HCT116 (cell line): Measurements from ENCODE around the gene CNDP2. TPM values are rescaled to one million over a fixed set of nuclear protein-coding genes. Genes with fewer than 3 reads are reported as not detected.

Experiments
- ATAC-seq: fragments of 200-7000 bp; cut with Tn5 transposase; 2 replicates; pipeline ENCODE4 v1.9.1; 2020; ENCODE audit warnings: mild to moderate bottlenecking, moderate library complexity
- BruUV-seq: library from RNA; stranded (reverse); fragments of 400-500 nt; replicated peaks from 2 replicates; lab custom pipeline; 2021; lab: Mats Ljungman, UMichigan
- CTCF ChIA-PET: fragments of 300-600 bp; sonication (Branson Sonifier 250); formaldehyde crosslinking; loops from one replicate; lab custom pipeline; 2021; ENCODE audit warnings: antibody characterized with exemption; lab: Charles Lee
- POLR2A ChIA-PET: fragments of 300-600, 350-600 bp; sonication (Branson Sonifier 250); formaldehyde crosslinking; loops from one replicate; lab custom pipeline; 2021; ENCODE audit warnings: antibody characterized with exemption; lab: Charles Lee
- RAD21 ChIA-PET, 2 experiments: fragments of 300-600 bp; sonication (Branson Sonifier 250); formaldehyde crosslinking; loops; one replicate each; lab custom pipeline; 2023; ENCODE audit warnings: low total read pairs in 2 of 2; ENCODE audit not compliant: uncharacterized antibody in 2 of 2, unreplicated experiment in 2 of 2, low non-redundant PET in 1 of 2; lab: Charles Lee
- DNase-seq: peaks from one replicate; pipeline ENCODE4 v3.0.0-alpha.2; 2010; ENCODE audit warnings: low read depth, low spot score
- H2AFZ ChIP-seq: fragments of 200-600 bp; shearing (Covaris generic), sonication (generic); 2 replicates; pipeline ENCODE4 v1.6.1; 2017; ENCODE audit warnings: low read depth, mixed run types, mixed read lengths, antibody characterized with exemption, low read length; ENCODE audit not compliant: poor library complexity, severe bottlenecking
- H3K27ac ChIP-seq: 2 replicates; pipeline ENCODE4 v1.5.1; 2012; ENCODE audit warnings: low read depth, low read length
- H3K27me3 ChIP-seq: fragments of 200-600 bp; sonication (generic); 2 replicates; pipeline ENCODE4 v1.6.1; 2016; ENCODE audit warnings: mixed run types, low read length, mixed read lengths; ENCODE audit not compliant: insufficient read depth
- H3K36me3 ChIP-seq, 2 experiments: fragments of 200-500 bp in 1 of 2; fragments of 200-600 bp in 1 of 2; sonication (Bioruptor generic) in 1 of 2; sonication (generic) in 1 of 2; 2 replicates each; pipeline versions ENCODE4 v1.5.1 to v1.6.1; 2014 to 2016; ENCODE audit warnings: low read length in 2 of 2, inconsistent platforms in 1 of 2, mixed read lengths in 1 of 2, mixed run types in 1 of 2; ENCODE audit not compliant: insufficient read depth in 2 of 2, control insufficient read depth in 1 of 2
- H3K4me1 ChIP-seq, 2 experiments: fragments of 200-600 bp in 1 of 2; sonication (generic) in 1 of 2; 2 replicates each; pipeline versions ENCODE4 v1.5.1 to v1.6.1; 2012 to 2017; ENCODE audit warnings: low read length in 2 of 2, inconsistent platforms in 1 of 2, mild to moderate bottlenecking in 1 of 2, mixed read lengths in 1 of 2, mixed run types in 1 of 2, moderate library complexity in 1 of 2; ENCODE audit not compliant: insufficient read depth in 2 of 2, control insufficient read depth in 1 of 2
- H3K4me2 ChIP-seq: fragments of 200-600 bp; sonication (generic); 2 replicates; pipeline ENCODE4 v1.6.1; 2017; ENCODE audit warnings: mixed run types, low read length, mixed read lengths
- H3K4me3 ChIP-seq, 2 experiments: fragments of 200-600 bp in 1 of 2; sonication (generic) in 1 of 2; replicated peaks in 1 of 2; 2 replicates each; pipeline ENCODE4 v1.5.1; 2011 to 2016; ENCODE audit warnings: low read length in 2 of 2, control low read depth in 1 of 2, low read depth in 1 of 2, mild to moderate bottlenecking in 1 of 2, mixed read lengths in 1 of 2, mixed run types in 1 of 2
- H3K79me2 ChIP-seq: fragments of 200-600 bp; sonication (generic); 2 replicates; pipeline ENCODE4 v1.6.1; 2017; ENCODE audit warnings: mild to moderate bottlenecking, mixed run types, low read length, moderate library complexity, mixed read lengths; ENCODE audit not compliant: insufficient read depth
- H3K9ac ChIP-seq: fragments of 200-600 bp; sonication (generic); 2 replicates; pipeline ENCODE4 v1.6.1; 2016; ENCODE audit warnings: low read length, mixed read lengths
- H3K9me2 ChIP-seq: fragments of 200-600 bp; sonication (generic), shearing (Covaris generic); 2 replicates; pipeline ENCODE4 v1.6.1; 2017; ENCODE audit warnings: mixed run types, mild to moderate bottlenecking, moderate library complexity; ENCODE audit not compliant: insufficient read depth
- H3K9me3 ChIP-seq, 2 experiments: fragments of 200-500 bp in 1 of 2; fragments of 200-600 bp in 1 of 2; sonication (Bioruptor generic) in 1 of 2; sonication (generic) in 1 of 2; 2 replicates each; pipeline ENCODE4 v1.6.1; 2014 to 2017; ENCODE audit warnings: low read length in 2 of 2, mixed read lengths in 2 of 2, inconsistent platforms in 1 of 2, low read depth in 1 of 2, mild to moderate bottlenecking in 1 of 2, mixed run types in 1 of 2, moderate library complexity in 1 of 2; ENCODE audit not compliant: control insufficient read depth in 1 of 2, insufficient read depth in 1 of 2
- H4K20me1 ChIP-seq: fragments of 200-600 bp; sonication (generic), shearing (Covaris generic); 2 replicates; pipeline ENCODE4 v1.6.1; 2017; ENCODE audit warnings: mixed run types, mild to moderate bottlenecking, moderate library complexity; ENCODE audit not compliant: insufficient read depth
- CBX3 ChIP-seq: IDR thresholded peaks from 2 replicates; pipeline ENCODE4 v1.6.1; 2012; ENCODE audit warnings: low read depth
- CEBPB ChIP-seq: IDR thresholded peaks from 2 replicates; pipeline ENCODE4 v1.6.1; 2012; ENCODE audit warnings: low read depth
- ELF1 ChIP-seq: IDR thresholded peaks from 2 replicates; pipeline ENCODE4 v1.6.1; 2012; ENCODE audit warnings: low read depth, borderline replicate concordance
- FOSL1 ChIP-seq: IDR thresholded peaks from 2 replicates; pipeline ENCODE4 v1.6.1; 2012; ENCODE audit warnings: low read depth
- JUND ChIP-seq: IDR thresholded peaks from 2 replicates; pipeline ENCODE4 v1.6.1; 2012
- POLR2AphosphoS5 ChIP-seq: IDR thresholded peaks from 2 replicates; pipeline ENCODE4 v1.6.1; 2011; ENCODE audit warnings: mild to moderate bottlenecking, low read depth, low read length, moderate library complexity
- RAD21 ChIP-seq: IDR thresholded peaks from 2 replicates; pipeline ENCODE4 v1.6.1; 2012; ENCODE audit warnings: low read depth, mild to moderate bottlenecking
- SRF ChIP-seq: IDR thresholded peaks from 2 replicates; pipeline ENCODE4 v1.6.1; 2012; ENCODE audit warnings: low read depth
- YY1 ChIP-seq: IDR thresholded peaks from 2 replicates; pipeline ENCODE4 v1.6.1; 2011; ENCODE audit warnings: low read length, low read depth, moderate library complexity, mild to moderate bottlenecking; ENCODE audit not compliant: insufficient replicate concordance; ENCODE audit errors: extremely low read depth
- ZFX ChIP-seq: fragments of 450-650 bp; IDR thresholded peaks from 2 replicates; pipeline ENCODE4 v1.6.1; 2017
- ZNF274 ChIP-seq: fragments of 200-500 bp; sonication (Bioruptor generic); IDR thresholded peaks from 2 replicates; pipeline ENCODE4 v1.6.1; 2014; ENCODE audit warnings: mild to moderate bottlenecking, low read depth, low read length, inconsistent platforms
- intact Hi-C: fragments of 100-400 bp; cut with micrococcal nuclease; formaldehyde crosslinking; loops from 2 replicates; pipeline ENCODE4 v1.10.0; 2022
- total RNA-seq: library from RNA; stranded (reverse); gene quantifications from one replicate; pipeline ENCODE4 v1.2.1, GENCODE V29; 2021; ENCODE audit not compliant: unreplicated experiment
- TF ChIP-seq, protein P1 (sequence below), 3 experiments: fragments of 200-600 bp in 1 of 3; sonication (generic) in 1 of 3; IDR thresholded peaks in 2 of 3; conservative IDR thresholded peaks in 1 of 3; 2 replicates each; pipeline ENCODE4 v1.5.1; 2012 to 2017; ENCODE audit warnings: low read depth in 2 of 3, low read length in 2 of 3, antibody characterized with exemption in 1 of 3, borderline replicate concordance in 1 of 3, control low read depth in 1 of 3, mild to moderate bottlenecking in 1 of 3, mixed read lengths in 1 of 3, mixed run types in 1 of 3, moderate library complexity in 1 of 3; ENCODE audit not compliant: insufficient read depth in 1 of 3
- TF ChIP-seq, protein P2 (sequence below): IDR thresholded peaks from 2 replicates; pipeline ENCODE4 v1.6.1; 2012; ENCODE audit warnings: low read depth
- TF ChIP-seq, protein P3 (sequence below): IDR thresholded peaks from 2 replicates; pipeline ENCODE4 v1.6.1; 2012
- TF ChIP-seq, protein P4 (sequence below): IDR thresholded peaks from 2 replicates; pipeline ENCODE4 v1.6.1; 2012

The CNDP2 gene
- total RNA-seq, 1 experiment from 2014 or later = 112 TPM

DNA sequence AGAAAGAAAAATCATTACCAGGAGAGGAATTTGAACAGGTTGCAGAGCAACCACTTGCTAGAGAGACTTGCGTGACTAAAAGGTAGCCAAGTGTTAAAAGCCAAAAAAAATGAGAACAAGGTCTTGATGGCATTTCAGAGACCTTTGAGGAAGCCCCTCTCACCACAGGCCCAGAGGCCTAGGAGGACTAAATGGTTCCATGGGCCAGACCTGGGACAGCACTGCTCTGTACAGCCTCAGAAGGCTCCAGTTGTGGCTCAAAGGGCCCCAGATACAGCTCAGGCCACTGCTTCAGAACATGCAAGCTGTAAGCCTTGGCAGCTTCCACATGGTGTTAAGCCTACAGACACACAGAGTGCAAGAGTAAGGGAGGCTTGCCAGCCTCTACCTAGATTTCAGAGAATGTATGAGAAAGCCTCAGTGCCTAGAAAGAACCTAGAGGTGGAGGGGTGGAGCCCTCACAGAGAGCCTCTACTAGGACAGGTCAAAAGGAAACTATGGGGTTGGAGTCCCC, 53.5 kb downstream of the CNDP2 start:
- POLR2A ChIA-PET = no interaction called here
- Histone ChIP-seq H3K36me3 (no peaks in the 10 kb centered on the region), H3K9me3 (peaks cover 0 to 6% of the 10 kb centered on the region in 2 experiments; a peak in 1 of 4 replicates), H3K4me3 (no peak overlapping the region), H2AFZ (no peak overlapping the region), H3K9me2 (no peaks in the 10 kb centered on the region), H4K20me1 (no peaks in the 10 kb centered on the region), H3K27me3 (peaks cover 7% of the 10 kb centered on the region), H3K9ac (no peak overlapping the region), H3K4me2 (no peak overlapping the region), H3K79me2 (no peaks in the 10 kb centered on the region), H3K4me1 (no peaks in the 10 kb centered on the region), H3K27ac (no peak overlapping the region)
- intact Hi-C loops = loop anchor here (10.0 kb wide), 1 partner anchor 505 kb away; no protein-coding TSS in a partner anchor
- no peak for TF ChIP-seq RAD21
- TF ChIP-seq, protein P1, sequence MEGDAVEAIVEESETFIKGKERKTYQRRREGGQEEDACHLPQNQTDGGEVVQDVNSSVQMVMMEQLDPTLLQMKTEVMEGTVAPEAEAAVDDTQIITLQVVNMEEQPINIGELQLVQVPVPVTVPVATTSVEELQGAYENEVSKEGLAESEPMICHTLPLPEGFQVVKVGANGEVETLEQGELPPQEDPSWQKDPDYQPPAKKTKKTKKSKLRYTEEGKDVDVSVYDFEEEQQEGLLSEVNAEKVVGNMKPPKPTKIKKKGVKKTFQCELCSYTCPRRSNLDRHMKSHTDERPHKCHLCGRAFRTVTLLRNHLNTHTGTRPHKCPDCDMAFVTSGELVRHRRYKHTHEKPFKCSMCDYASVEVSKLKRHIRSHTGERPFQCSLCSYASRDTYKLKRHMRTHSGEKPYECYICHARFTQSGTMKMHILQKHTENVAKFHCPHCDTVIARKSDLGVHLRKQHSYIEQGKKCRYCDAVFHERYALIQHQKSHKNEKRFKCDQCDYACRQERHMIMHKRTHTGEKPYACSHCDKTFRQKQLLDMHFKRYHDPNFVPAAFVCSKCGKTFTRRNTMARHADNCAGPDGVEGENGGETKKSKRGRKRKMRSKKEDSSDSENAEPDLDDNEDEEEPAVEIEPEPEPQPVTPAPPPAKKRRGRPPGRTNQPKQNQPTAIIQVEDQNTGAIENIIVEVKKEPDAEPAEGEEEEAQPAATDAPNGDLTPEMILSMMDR (IDR thresholded peaks at IDR 0.05 in 2 of 3, conservative IDR thresholded peaks at IDR 0.05 in 1 of 3; ENCODE audit: borderline replicate concordance in 1 of 3, insufficient read depth in 1 of 3, low read depth in 2 of 3, low read length in 2 of 3) = no peak
- no peak for TF ChIP-seq CEBPB
- TF ChIP-seq FOSL1 = no peak
- TF ChIP-seq ELF1 = no peak
- TF ChIP-seq CBX3 = no peak
- no peak for TF ChIP-seq JUND
- no peak for TF ChIP-seq POLR2AphosphoS5
- no peak for TF ChIP-seq SRF
- TF ChIP-seq, protein P2, sequence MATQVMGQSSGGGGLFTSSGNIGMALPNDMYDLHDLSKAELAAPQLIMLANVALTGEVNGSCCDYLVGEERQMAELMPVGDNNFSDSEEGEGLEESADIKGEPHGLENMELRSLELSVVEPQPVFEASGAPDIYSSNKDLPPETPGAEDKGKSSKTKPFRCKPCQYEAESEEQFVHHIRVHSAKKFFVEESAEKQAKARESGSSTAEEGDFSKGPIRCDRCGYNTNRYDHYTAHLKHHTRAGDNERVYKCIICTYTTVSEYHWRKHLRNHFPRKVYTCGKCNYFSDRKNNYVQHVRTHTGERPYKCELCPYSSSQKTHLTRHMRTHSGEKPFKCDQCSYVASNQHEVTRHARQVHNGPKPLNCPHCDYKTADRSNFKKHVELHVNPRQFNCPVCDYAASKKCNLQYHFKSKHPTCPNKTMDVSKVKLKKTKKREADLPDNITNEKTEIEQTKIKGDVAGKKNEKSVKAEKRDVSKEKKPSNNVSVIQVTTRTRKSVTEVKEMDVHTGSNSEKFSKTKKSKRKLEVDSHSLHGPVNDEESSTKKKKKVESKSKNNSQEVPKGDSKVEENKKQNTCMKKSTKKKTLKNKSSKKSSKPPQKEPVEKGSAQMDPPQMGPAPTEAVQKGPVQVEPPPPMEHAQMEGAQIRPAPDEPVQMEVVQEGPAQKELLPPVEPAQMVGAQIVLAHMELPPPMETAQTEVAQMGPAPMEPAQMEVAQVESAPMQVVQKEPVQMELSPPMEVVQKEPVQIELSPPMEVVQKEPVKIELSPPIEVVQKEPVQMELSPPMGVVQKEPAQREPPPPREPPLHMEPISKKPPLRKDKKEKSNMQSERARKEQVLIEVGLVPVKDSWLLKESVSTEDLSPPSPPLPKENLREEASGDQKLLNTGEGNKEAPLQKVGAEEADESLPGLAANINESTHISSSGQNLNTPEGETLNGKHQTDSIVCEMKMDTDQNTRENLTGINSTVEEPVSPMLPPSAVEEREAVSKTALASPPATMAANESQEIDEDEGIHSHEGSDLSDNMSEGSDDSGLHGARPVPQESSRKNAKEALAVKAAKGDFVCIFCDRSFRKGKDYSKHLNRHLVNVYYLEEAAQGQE = no peak
- no peak for TF ChIP-seq YY1
- TF ChIP-seq ZNF274 = no peak
- TF ChIP-seq, protein P3, sequence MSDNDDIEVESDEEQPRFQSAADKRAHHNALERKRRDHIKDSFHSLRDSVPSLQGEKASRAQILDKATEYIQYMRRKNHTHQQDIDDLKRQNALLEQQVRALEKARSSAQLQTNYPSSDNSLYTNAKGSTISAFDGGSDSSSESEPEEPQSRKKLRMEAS = no peak
- TF ChIP-seq, protein P4, sequence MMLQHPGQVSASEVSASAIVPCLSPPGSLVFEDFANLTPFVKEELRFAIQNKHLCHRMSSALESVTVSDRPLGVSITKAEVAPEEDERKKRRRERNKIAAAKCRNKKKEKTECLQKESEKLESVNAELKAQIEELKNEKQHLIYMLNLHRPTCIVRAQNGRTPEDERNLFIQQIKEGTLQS = no peak
- TF ChIP-seq ZFX = no peak
- CTCF ChIA-PET = no interaction called here
- DNase-seq (no peak), ATAC-seq (no peak)
- RAD21 ChIA-PET = no interaction called here
- no TSS peak for BruUV-seq
